ENCODE measurements around the gene NOC2L.

GRCh38 chr1:907611-908451 is 51.2 kb downstream of the NOC2L start:
- TF ChIP-seq CTCF (optimal IDR thresholded peaks at IDR 0.05 in 1 of 3, IDR thresholded peaks at IDR 0.05 in 1 of 3, conservative IDR thresholded peaks at IDR 0.05 in 1 of 3; ENCODE audit: extremely low read depth in 1 of 3, insufficient read depth in 2 of 3, low read length in 3 of 3), result no peak
- TF ChIP-seq EZH2 (IDR thresholded peaks at IDR 0.05; ENCODE audit: low read length), result no peak

Measured in keratinocyte (primary cell).